Left ventricle myocardium inferior (tissue), 1 donor: Measurements from ENCODE around the gene TATDN2. TPM values are rescaled to one million over a fixed set of nuclear protein-coding genes. Genes with fewer than 3 reads are reported as not detected.
A peak's percentile ranks its signal among the peaks of the same experiment; 100 is the strongest.

ENCODE experiments used
- DNase-seq: peaks from one replicate; pipeline ENCODE4 v3.0.0-alpha.2; 2020
- H3K27ac ChIP-seq: fragments of 200-600 bp; replicated peaks from 2 replicates; pipeline ENCODE4 v1.8.0; 2021
- H3K27me3 ChIP-seq: fragments of 200-600 bp; 2 replicates; pipeline ENCODE4 v1.8.0; 2021; ENCODE audit warnings: low read depth
- H3K36me3 ChIP-seq: fragments of 200-600 bp; 2 replicates; pipeline ENCODE4 v1.8.0; 2021
- H3K4me1 ChIP-seq: fragments of 200-600 bp; 2 replicates; pipeline ENCODE4 v1.8.0; 2021
- H3K4me3 ChIP-seq: fragments of 200-600 bp; 2 replicates; pipeline ENCODE4 v1.8.0; 2021; ENCODE audit warnings: mild to moderate bottlenecking, moderate library complexity
- H3K9me3 ChIP-seq: fragments of 200-600 bp; replicated peaks from 2 replicates; pipeline ENCODE4 v1.8.0; 2021
- CTCF ChIP-seq: fragments of 200-600 bp; IDR thresholded peaks from 2 replicates; pipeline ENCODE4 v1.8.0; 2021; ENCODE audit warnings: antibody characterized with exemption, mild to moderate bottlenecking, borderline replicate concordance
- intact Hi-C: fragments of 100-400 bp; cut with micrococcal nuclease; formaldehyde crosslinking; loops from one replicate; pipeline ENCODE4 v1.11.0; 2022
- total RNA-seq: library from RNA; stranded (reverse); fragmentation: NEBNext Ultra II Directional; extraction: Animal tissue kit (Norgen Biotek cat#: 25700); gene quantifications from one replicate; pipeline ENCODE4 v1.2.1, GENCODE V29; 2021
- donor health status: DM: no; HTN: yes; CAD: no; lungs with severe emphysema.

TATDN2 gene
- total RNA-seq, 1 donor from 2014 or later: 15.8 TPM

- H3K4me3 ChIP-seq: peak overlapping the region; percentile 83
- H3K36me3 ChIP-seq: peaks cover 25% of the 10 kb centered on the region
- TF ChIP-seq CTCF: no peak
- peaks cover 46% of the 10 kb centered on the region for H3K4me1 ChIP-seq
- intact Hi-C loops: no loop called here
- H3K27me3 ChIP-seq: no peaks in the 10 kb centered on the region
- H3K27ac ChIP-seq: peak overlapping the region; percentile 91
- peaks cover 22% of the 10 kb centered on the region for H3K9me3 ChIP-seq
- DNase-seq: no peak
These were observed 907 bp downstream of the TATDN2 start for GRCh38 chr3:10248984-10249748.

- H3K27me3 ChIP-seq: no peaks in the 10 kb centered on the region
- H3K36me3 ChIP-seq: peaks cover 28% of the 10 kb centered on the region
- intact Hi-C loops: no loop called here
These were observed 1.6 kb downstream of the TATDN2 start for GRCh38 chr3:10249833-10250232.

GRCh38 chr3:10251006-10251405 is 2.7 kb downstream of the TATDN2 start:
- H3K27ac ChIP-seq: no peak overlapping the region
- peaks cover 3% of the 10 kb centered on the region for H3K9me3 ChIP-seq
- no peaks in the 10 kb centered on the region for H3K27me3 ChIP-seq
- peaks cover 51% of the 10 kb centered on the region for H3K4me1 ChIP-seq
- H3K4me3 ChIP-seq: peak overlapping the region; percentile 83
- intact Hi-C loops: no loop called here
- DNase-seq: no peak
- peaks cover 37% of the 10 kb centered on the region for H3K36me3 ChIP-seq
- no peak for TF ChIP-seq CTCF

More at GRCh38 chr3:10249833-10250232, 1.6 kb downstream of the TATDN2 start:
- TF ChIP-seq CTCF: no peak
- peaks cover 51% of the 10 kb centered on the region for H3K4me1 ChIP-seq
- no peak for DNase-seq
- peak overlapping the region; percentile 91 for H3K27ac ChIP-seq
- peaks cover 15% of the 10 kb centered on the region for H3K9me3 ChIP-seq
- peak overlapping the region; percentile 83 for H3K4me3 ChIP-seq

GRCh38 chr3:10253731-10254130 is 5.5 kb downstream of the TATDN2 start:
- no peak for TF ChIP-seq CTCF
- no peak overlapping the region for H3K27ac ChIP-seq
- no peak for DNase-seq
- no peaks in the 10 kb centered on the region for H3K27me3 ChIP-seq
- H3K4me3 ChIP-seq: no peak overlapping the region
- peaks cover 43% of the 10 kb centered on the region for H3K36me3 ChIP-seq
- H3K9me3 ChIP-seq: no peaks in the 10 kb centered on the region
- intact Hi-C loops: no loop called here
- H3K4me1 ChIP-seq: peaks cover 48% of the 10 kb centered on the region

- no peaks in the 10 kb centered on the region for H3K27me3 ChIP-seq
- H3K36me3 ChIP-seq: peaks cover 57% of the 10 kb centered on the region
- no peak overlapping the region for H3K27ac ChIP-seq
- DNase-seq: no peak
- H3K9me3 ChIP-seq: no peaks in the 10 kb centered on the region
- TF ChIP-seq CTCF: no peak
- H3K4me1 ChIP-seq: peaks cover 27% of the 10 kb centered on the region
- intact Hi-C loops: no loop called here
- H3K4me3 ChIP-seq: no peak overlapping the region
These were observed 7.6 kb downstream of the TATDN2 start for GRCh38 chr3:10255835-10256234.
